Measurements from ENCODE around the gene GPR160. TPM values are rescaled to one million over a fixed set of nuclear protein-coding genes. Genes with fewer than 3 reads are reported as not detected.

GPR160 gene
- 10 to 100 TPM; 56.4 to 78.4 TPM for total RNA-seq

GRCh38 chr3:170037463-170038433, at the start of gene GPR160:
Gene GPR160 (plus strand): TSS chr3:170037995. CDS start chr3:170083973, 45,978 bp downstream.
- Histone ChIP-seq H3K27me3 (no peaks in the 10 kb centered on the region), H3K9ac (ENCODE audit: low read depth in 2 of 2, low read length in 2 of 2) (peak within 1 kb of the TSS; percentile 79 to 99), H3K27ac (peak within 1 kb of the TSS; percentile 89), H3K4me1 (no peaks in the 10 kb centered on the region), H3K4me3 (peak within 1 kb of the TSS; percentile 80), H3K36me3 (no peaks in the 10 kb centered on the region), H3K9me3 (no peaks in the 10 kb centered on the region)
- DNase-seq: peak; percentile 94
- intact Hi-C loops (cut with DNase I): loop anchor here (5.0 kb wide), 2 partner anchors 175 to 270 kb away; partner anchors contain the start of genes ACTRT3 and TERC
- peak; percentile 57 for TF ChIP-seq CTCF (IDR thresholded peaks at IDR 0.05)

GRCh38 chr3:169990431-169990830, 47.4 kb upstream of the GPR160 start:
- Histone ChIP-seq H3K27me3 (no peaks in the 10 kb centered on the region), H3K4me1 (no peaks in the 10 kb centered on the region), H3K27ac (no peak overlapping the region), H3K9me3 (no peaks in the 10 kb centered on the region), H3K36me3 (no peaks in the 10 kb centered on the region), H3K4me3 (no peak overlapping the region), H3K9ac (ENCODE audit: low read depth in 2 of 2, low read length in 2 of 2) (no peak overlapping the region)
- TF ChIP-seq CTCF (IDR thresholded peaks at IDR 0.05): no peak
- intact Hi-C loops (cut with DNase I): no loop called here
- DNase-seq: no peak

GRCh38 chr3:169992156-169992555, 45.6 kb upstream of the GPR160 start:
- H3K36me3 ChIP-seq: no peaks in the 10 kb centered on the region
- intact Hi-C loops (cut with DNase I): no loop called here
- no peak for DNase-seq
- no peaks in the 10 kb centered on the region for H3K9me3 ChIP-seq
- H3K4me1 ChIP-seq: no peaks in the 10 kb centered on the region
- no peak for TF ChIP-seq CTCF (IDR thresholded peaks at IDR 0.05)
- no peaks in the 10 kb centered on the region for H3K27me3 ChIP-seq
- no peak overlapping the region for H3K4me3 ChIP-seq
- H3K27ac ChIP-seq: no peak overlapping the region
- no peak overlapping the region for H3K9ac ChIP-seq (ENCODE audit: low read depth in 2 of 2, low read length in 2 of 2)

GRCh38 chr3:169992781-169993180, 45.0 kb upstream of the GPR160 start:
- TF ChIP-seq CTCF (IDR thresholded peaks at IDR 0.05): no peak
- intact Hi-C loops (cut with DNase I): no loop called here
- no peaks in the 10 kb centered on the region for H3K9me3 ChIP-seq
- no peaks in the 10 kb centered on the region for H3K4me1 ChIP-seq
- H3K36me3 ChIP-seq: no peaks in the 10 kb centered on the region
- H3K27me3 ChIP-seq: no peaks in the 10 kb centered on the region
- DNase-seq: no peak
- no peak overlapping the region for H3K9ac ChIP-seq (ENCODE audit: low read depth in 2 of 2, low read length in 2 of 2)
- no peak overlapping the region for H3K27ac ChIP-seq
- H3K4me3 ChIP-seq: no peak overlapping the region

GRCh38 chr3:169993761-169994160, 44.0 kb upstream of the GPR160 start:
- Histone ChIP-seq H3K4me3 (no peak overlapping the region), H3K27ac (no peak overlapping the region), H3K4me1 (no peaks in the 10 kb centered on the region), H3K27me3 (no peaks in the 10 kb centered on the region), H3K9ac (ENCODE audit: low read depth in 2 of 2, low read length in 2 of 2) (no peak overlapping the region), H3K36me3 (no peaks in the 10 kb centered on the region), H3K9me3 (no peaks in the 10 kb centered on the region)
- no peak for DNase-seq
- intact Hi-C loops (cut with DNase I): no loop called here
- TF ChIP-seq CTCF (IDR thresholded peaks at IDR 0.05): no peak
